ENCODE measurements around the gene KNTC1.

- no peak for TF ChIP-seq CTCF (IDR thresholded peaks at IDR 0.05)
- no peak for TF ChIP-seq POLR2A (IDR thresholded peaks at IDR 0.05)
Observed at GRCh38 chr12:122480753-122481152, 46.3 kb upstream of the KNTC1 start.
